PC-3 (cell line): ENCODE results near the gene PCCA. TPM values are rescaled to one million over a fixed set of nuclear protein-coding genes. Genes with fewer than 3 reads are reported as not detected.

ENCODE experiments used
- ATAC-seq: fragments of 200-7000 bp; cut with Tn5 transposase; 2 replicates; pipeline ENCODE4 v1.9.1; 2020; ENCODE audit warnings: mild to moderate bottlenecking, moderate library complexity
- BruUV-seq: library from RNA; stranded (reverse); fragments of 400-500 nt; replicated peaks from 2 replicates; lab custom pipeline; 2021; lab: Mats Ljungman, UMichigan
- CTCF ChIA-PET: fragments of 300-600 bp; sonication (Branson Sonifier 250); formaldehyde crosslinking; loops from one replicate; lab custom pipeline; 2022; ENCODE audit warnings: antibody characterized with exemption; lab: Charles Lee
- POLR2A ChIA-PET: fragments of 300-600 bp; sonication (Branson Sonifier 250); formaldehyde crosslinking; loops from one replicate; lab custom pipeline; 2022; ENCODE audit warnings: antibody characterized with exemption; ENCODE audit not compliant: unreplicated experiment; lab: Charles Lee
- DNase-seq: peaks from one replicate; pipeline ENCODE4 v3.0.0-alpha.2; 2015
- H2AFZ ChIP-seq: fragments of 300-600 bp; sonication (generic); 2 replicates; pipeline ENCODE4 v1.6.0; 2016; ENCODE audit warnings: antibody characterized with exemption, low read length
- H3F3A ChIP-seq: fragments of 300-600 bp; sonication (generic); one replicate; pipeline ENCODE4 v1.6.0; 2017; ENCODE audit warnings: antibody characterized with exemption, low read length, control low read depth, mild to moderate bottlenecking; ENCODE audit not compliant: unreplicated experiment
- H3K27ac ChIP-seq: fragments of 300-600 bp; sonication (generic); 2 replicates; pipeline ENCODE4 v1.5.1; 2016; ENCODE audit warnings: mild to moderate bottlenecking, low read length
- H3K27me3 ChIP-seq: fragments of 300-600 bp; sonication (generic); 2 replicates; pipeline ENCODE4 v1.6.1; 2016; ENCODE audit warnings: low read length, mixed read lengths
- H3K36me3 ChIP-seq: fragments of 300-600 bp; sonication (generic); 2 replicates; pipeline ENCODE4 v1.6.1; 2016; ENCODE audit warnings: low read depth, mixed run types, low read length, mixed read lengths
- H3K4me1 ChIP-seq: fragments of 300-600 bp; sonication (generic); 2 replicates; pipeline ENCODE4 v1.5.1; 2016; ENCODE audit warnings: low read length; ENCODE audit not compliant: insufficient read depth
- H3K4me2 ChIP-seq: fragments of 300-600 bp; sonication (generic); 2 replicates; pipeline ENCODE4 v1.6.0; 2016; ENCODE audit warnings: low read length
- H3K4me3 ChIP-seq: fragments of 300-600 bp; sonication (generic); 2 replicates; pipeline ENCODE4 v1.5.1; 2016; ENCODE audit warnings: mild to moderate bottlenecking, low read length, mixed read lengths
- H3K79me2 ChIP-seq: fragments of 300-600 bp; sonication (generic); 2 replicates; pipeline ENCODE4 v1.6.1; 2017; ENCODE audit warnings: low read length, mixed read lengths
- H3K9ac ChIP-seq: fragments of 300-600 bp; sonication (generic); 2 replicates; pipeline ENCODE4 v1.6.0; 2016; ENCODE audit warnings: mild to moderate bottlenecking, low read length
- H3K9me2 ChIP-seq: fragments of 300-600 bp; sonication (generic); replicated peaks from 2 replicates; pipeline ENCODE4 v1.6.1; 2016; ENCODE audit warnings: mixed run types, low read length, mixed read lengths
- H3K9me3 ChIP-seq: fragments of 300-600 bp; sonication (generic); 2 replicates; pipeline ENCODE4 v1.6.1; 2016; ENCODE audit warnings: low read length, mixed read lengths
- H4K20me1 ChIP-seq: fragments of 300-600 bp; sonication (generic); 2 replicates; pipeline ENCODE4 v1.6.1; 2016; ENCODE audit warnings: low read length, mixed read lengths
- EZH2 ChIP-seq: fragments of 300-600 bp; sonication (generic); IDR thresholded peaks from one replicate; pipeline ENCODE4 v1.6.1; 2017; ENCODE audit warnings: antibody characterized with exemption, mild to moderate bottlenecking, low read length; ENCODE audit not compliant: unreplicated experiment
- EZH2phosphoT487 ChIP-seq: fragments of 300-600 bp; sonication (generic); IDR thresholded peaks from 2 replicates; pipeline ENCODE4 v1.6.1; 2018; ENCODE audit warnings: mild to moderate bottlenecking, antibody characterized with exemption, low read length, borderline replicate concordance
- intact Hi-C: fragments of 100-400 bp; cut with micrococcal nuclease; formaldehyde crosslinking; loops from 2 replicates; pipeline ENCODE4 v1.9.0; 2023
- total RNA-seq: library from RNA; depleted of rRNA; stranded (reverse); fragments of >200 nt; gene quantifications from 2 replicates; pipeline ENCODE4 v1.2.3, GENCODE V29; 2014
- TF ChIP-seq, protein P1 (sequence below): fragments of 300-600 bp; sonication (generic); conservative IDR thresholded peaks from 2 replicates; pipeline ENCODE4 v1.5.1; 2017; ENCODE audit warnings: antibody characterized with exemption, low read depth, mild to moderate bottlenecking, low read length

Gene PCCA
- total RNA-seq, 1 experiment from 2014 or later = 10.5 TPM

DNA sequence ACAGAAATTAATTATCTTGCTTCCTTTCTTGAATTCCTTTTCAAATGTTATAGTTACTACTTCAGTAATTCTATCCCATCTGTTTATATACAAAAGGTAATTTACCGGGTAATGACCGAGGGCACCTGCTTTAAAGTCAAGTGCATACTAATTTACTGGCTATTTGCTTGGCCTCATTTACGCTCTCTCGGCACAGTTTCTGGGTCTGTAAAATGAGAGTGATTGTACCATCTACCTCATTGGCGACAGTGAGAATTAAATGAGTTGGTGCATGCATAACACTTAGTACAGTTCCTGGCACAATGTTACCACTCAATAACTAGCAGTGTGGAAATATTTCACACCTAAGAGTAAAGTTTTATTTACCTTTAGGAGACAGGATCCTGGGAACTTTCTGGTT lies 388.1 kb downstream of the PCCA start:
- no peaks in the 10 kb centered on the region for H3K27me3 ChIP-seq
- H3K79me2 ChIP-seq = no peaks in the 10 kb centered on the region
- H4K20me1 ChIP-seq = no peaks in the 10 kb centered on the region
- no peak overlapping the region for H3K27ac ChIP-seq
- no peaks in the 10 kb centered on the region for H3K4me1 ChIP-seq
- no peak overlapping the region for H2AFZ ChIP-seq
- H3K4me2 ChIP-seq = no peak overlapping the region
- ChIA-PET POLR2A (no interaction called here), CTCF (no interaction called here)
- intact Hi-C loops = no loop called here
- no peaks in the 10 kb centered on the region for H3K9me2 ChIP-seq
- ATAC-seq (no peak), DNase-seq (no peak)
- no TSS peak for BruUV-seq
- no peak overlapping the region for H3K9ac ChIP-seq
- no peak overlapping the region for H3K4me3 ChIP-seq
- no peaks in the 10 kb centered on the region for H3K36me3 ChIP-seq
- no peaks in the 10 kb centered on the region for H3K9me3 ChIP-seq
- TF ChIP-seq EZH2 (no peak), EZH2phosphoT487 (no peak)
- TF ChIP-seq, protein P1, sequence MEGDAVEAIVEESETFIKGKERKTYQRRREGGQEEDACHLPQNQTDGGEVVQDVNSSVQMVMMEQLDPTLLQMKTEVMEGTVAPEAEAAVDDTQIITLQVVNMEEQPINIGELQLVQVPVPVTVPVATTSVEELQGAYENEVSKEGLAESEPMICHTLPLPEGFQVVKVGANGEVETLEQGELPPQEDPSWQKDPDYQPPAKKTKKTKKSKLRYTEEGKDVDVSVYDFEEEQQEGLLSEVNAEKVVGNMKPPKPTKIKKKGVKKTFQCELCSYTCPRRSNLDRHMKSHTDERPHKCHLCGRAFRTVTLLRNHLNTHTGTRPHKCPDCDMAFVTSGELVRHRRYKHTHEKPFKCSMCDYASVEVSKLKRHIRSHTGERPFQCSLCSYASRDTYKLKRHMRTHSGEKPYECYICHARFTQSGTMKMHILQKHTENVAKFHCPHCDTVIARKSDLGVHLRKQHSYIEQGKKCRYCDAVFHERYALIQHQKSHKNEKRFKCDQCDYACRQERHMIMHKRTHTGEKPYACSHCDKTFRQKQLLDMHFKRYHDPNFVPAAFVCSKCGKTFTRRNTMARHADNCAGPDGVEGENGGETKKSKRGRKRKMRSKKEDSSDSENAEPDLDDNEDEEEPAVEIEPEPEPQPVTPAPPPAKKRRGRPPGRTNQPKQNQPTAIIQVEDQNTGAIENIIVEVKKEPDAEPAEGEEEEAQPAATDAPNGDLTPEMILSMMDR = no peak
- no peaks in the 10 kb centered on the region for H3F3A ChIP-seq

DNA sequence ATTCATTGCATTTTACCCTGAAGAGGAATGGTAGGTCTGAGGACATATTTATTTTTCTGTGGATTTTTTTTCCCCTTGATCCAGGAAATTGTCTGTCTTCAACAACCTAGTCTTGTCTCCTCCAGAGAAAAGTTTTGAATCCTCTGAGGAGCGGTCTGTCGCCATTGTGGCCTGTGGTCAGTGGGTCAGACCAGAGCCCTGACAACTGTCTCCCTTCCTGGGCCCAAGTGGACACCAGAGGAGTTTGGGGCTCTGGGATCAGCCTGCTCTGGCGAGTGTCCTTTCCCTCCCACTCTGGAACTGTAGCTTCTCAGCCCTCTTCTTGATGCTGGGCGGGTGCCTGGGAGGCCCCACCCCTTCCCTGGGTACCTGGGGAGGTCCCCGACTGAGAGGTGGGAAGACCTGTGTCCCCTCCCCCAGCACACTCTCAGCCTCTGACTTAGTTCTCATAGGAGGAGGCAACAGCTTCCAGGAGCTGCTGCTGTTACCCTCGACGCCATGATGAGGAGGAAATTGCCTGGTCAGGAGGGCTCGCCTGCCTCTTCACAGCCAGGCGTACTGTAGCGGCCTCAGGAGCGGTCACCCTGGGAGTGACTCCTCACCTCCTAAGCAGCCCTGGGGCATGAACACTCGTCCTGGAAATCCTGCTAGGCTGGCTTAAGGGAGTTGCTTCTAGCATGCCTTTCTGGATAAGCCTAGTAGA lies 389.4 kb downstream of the PCCA start:
- intact Hi-C loops = no loop called here

DNA sequence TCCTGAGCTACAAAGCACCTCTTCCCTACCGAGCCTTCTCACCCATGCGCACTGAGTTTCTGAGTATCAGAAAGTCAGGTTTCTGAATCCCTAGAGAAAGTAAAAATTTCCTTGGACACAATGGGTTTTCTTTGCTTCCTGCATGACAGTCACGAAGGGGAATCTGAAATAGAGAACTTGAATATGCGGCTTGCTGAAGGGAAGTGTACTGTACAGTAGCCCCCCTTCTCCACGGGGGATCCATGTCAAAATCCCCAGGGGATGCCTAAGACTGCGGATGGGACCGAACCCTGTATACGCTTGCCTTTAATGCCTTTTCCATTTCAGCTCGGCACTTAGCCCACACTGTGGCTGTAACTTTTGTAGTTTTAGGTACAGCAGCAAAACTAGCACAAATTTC lies 391.8 kb downstream of the PCCA start:
- Histone ChIP-seq H3K27ac (no peak overlapping the region), H3K9ac (no peak overlapping the region), H2AFZ (no peak overlapping the region), H3K4me1 (no peaks in the 10 kb centered on the region), H4K20me1 (no peaks in the 10 kb centered on the region), H3K9me2 (no peaks in the 10 kb centered on the region), H3K4me2 (no peak overlapping the region), H3K27me3 (no peaks in the 10 kb centered on the region), H3K36me3 (no peaks in the 10 kb centered on the region), H3K9me3 (no peaks in the 10 kb centered on the region), H3K4me3 (no peak overlapping the region), H3K79me2 (no peaks in the 10 kb centered on the region), H3F3A (no peaks in the 10 kb centered on the region)
- DNase-seq = no peak
- intact Hi-C loops = no loop called here
- no TSS peak for BruUV-seq
- POLR2A ChIA-PET = no interaction called here
- ATAC-seq = no peak
- CTCF ChIA-PET = no interaction called here
- TF ChIP-seq EZH2phosphoT487 (no peak), EZH2 (no peak)
- TF ChIP-seq, protein P1 = no peak

More for the DNA sequence above, 389.4 kb downstream of the PCCA start:
- Histone ChIP-seq H2AFZ (no peak overlapping the region), H3K27ac (no peak overlapping the region), H3K36me3 (no peaks in the 10 kb centered on the region), H3K4me3 (no peak overlapping the region), H3K9ac (no peak overlapping the region), H4K20me1 (no peaks in the 10 kb centered on the region), H3K9me3 (no peaks in the 10 kb centered on the region), H3K4me1 (no peaks in the 10 kb centered on the region), H3K27me3 (no peaks in the 10 kb centered on the region), H3K4me2 (no peak overlapping the region), H3K79me2 (no peaks in the 10 kb centered on the region), H3F3A (no peaks in the 10 kb centered on the region), H3K9me2 (no peaks in the 10 kb centered on the region)
- DNase-seq (no peak), ATAC-seq (no peak)
- ChIA-PET CTCF (no interaction called here), POLR2A (no interaction called here)
- BruUV-seq = no TSS peak
- TF ChIP-seq EZH2phosphoT487 = no peak
- TF ChIP-seq, protein P1 = no peak
- TF ChIP-seq EZH2 = no peak
